ENCODE results near the gene HEBP2.

Gene HEBP2

DNA sequence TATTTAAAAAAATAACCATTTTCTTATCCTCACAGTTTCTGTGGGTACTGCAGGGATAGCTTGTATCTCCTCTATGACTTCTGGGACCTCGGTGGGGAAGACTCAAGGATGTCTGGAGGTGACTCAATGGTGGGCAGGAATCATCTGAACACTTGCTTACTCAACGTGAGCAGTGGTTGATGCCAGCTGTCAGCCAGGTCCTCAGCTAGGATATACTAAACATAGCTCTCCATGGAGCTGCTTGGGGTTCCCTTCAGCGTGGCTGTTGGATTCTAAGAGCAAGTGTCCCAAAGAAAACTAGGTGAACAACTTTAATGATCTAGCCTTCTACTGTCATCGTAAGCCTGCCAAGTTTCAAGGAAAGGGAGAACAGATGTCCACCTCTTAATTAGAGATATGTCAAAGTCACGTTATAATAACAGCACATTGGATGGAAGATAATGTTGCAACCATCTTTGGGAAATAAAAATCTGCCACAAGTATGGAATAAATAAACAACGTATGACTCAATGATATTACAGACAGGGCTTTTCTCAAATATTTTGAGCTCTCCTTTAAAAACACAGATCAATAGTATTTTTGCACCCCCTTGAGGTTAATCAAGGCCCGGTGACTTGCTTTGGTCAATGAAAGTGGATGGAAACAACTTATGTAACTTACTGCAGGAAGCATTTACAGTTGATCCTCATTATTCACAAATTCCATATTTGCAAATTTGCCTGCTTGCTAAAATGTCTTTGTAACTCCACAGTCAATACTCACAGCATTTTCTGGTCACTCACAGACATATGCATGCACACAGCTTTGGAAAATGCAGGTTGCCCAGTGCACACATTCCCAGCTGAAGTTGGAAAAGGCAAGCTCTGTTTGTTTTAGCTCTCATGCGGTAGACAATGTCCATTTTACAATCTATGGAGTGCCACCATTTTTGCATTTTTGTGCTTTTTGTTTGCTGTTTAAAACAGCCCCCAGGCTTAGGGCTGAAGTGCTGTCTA lies 6.6 kb upstream of the HEBP2 start:
- no peak overlapping the region for H2BK120ac ChIP-seq (ENCODE audit: low read depth, low read length)
- H3K4ac ChIP-seq (ENCODE audit: low read length), result no peak overlapping the region
- H3K4me3 ChIP-seq (ENCODE audit: low read length in 2 of 2), result no peak overlapping the region
- no peak overlapping the region for H2BK5ac ChIP-seq (ENCODE audit: low read length)
- no CpG with 5 or more reads among the region's 8 CpGs for WGBS, 2 donors (ENCODE audit: extremely low coverage in 2 of 2, insufficient read length in 2 of 2, insufficient replicate concordance in 1 of 2)
- no peak overlapping the region for H3K27ac ChIP-seq (replicated peaks; ENCODE audit: low read length)
- no peak overlapping the region for H3K4me2 ChIP-seq (ENCODE audit: insufficient read depth, low read length, poor library complexity, severe bottlenecking)
- H4K8ac ChIP-seq (ENCODE audit: low read depth, low read length), result no peak overlapping the region
- H2BK15ac ChIP-seq (ENCODE audit: low read length), result no peak overlapping the region
- no peak overlapping the region for H4K91ac ChIP-seq (ENCODE audit: low read depth, low read length, poor library complexity)
- no peak overlapping the region for H2BK12ac ChIP-seq (ENCODE audit: low read length)
- H3K14ac ChIP-seq (ENCODE audit: low read length), result no peak overlapping the region
- no peak for DNase-seq (ENCODE audit: low spot score)
- H3K23ac ChIP-seq (ENCODE audit: low read depth, low read length, poor library complexity), result no peak overlapping the region
- peaks cover 0 to 4% (median 0%) of the 10 kb centered on the region in 3 experiments for H3K27me3 ChIP-seq (ENCODE audit: control insufficient read depth in 3 of 3, insufficient read depth in 3 of 3, low read depth in 1 of 3, low read length in 3 of 3)
- no peaks in the 10 kb centered on the region for H3K79me1 ChIP-seq (ENCODE audit: low read depth, low read length)
- no peak overlapping the region for H3K18ac ChIP-seq (ENCODE audit: low read length)
- no peaks in the 10 kb centered on the region for H3K4me1 ChIP-seq (ENCODE audit: control insufficient read depth in 2 of 2, insufficient read depth in 1 of 2, low read depth in 1 of 2, low read length in 2 of 2)
- H3K9me3 ChIP-seq (replicated peaks in 1 of 2; ENCODE audit: control insufficient read depth in 2 of 2, insufficient read depth in 1 of 2, low read depth in 1 of 2, low read length in 2 of 2), result no peaks in the 10 kb centered on the region
- H3K9ac ChIP-seq (ENCODE audit: low read depth, low read length, poor library complexity), result no peak overlapping the region
- no peak overlapping the region for H2AFZ ChIP-seq (ENCODE audit: low read length)
- no peak overlapping the region for H2AK5ac ChIP-seq (ENCODE audit: low read depth, low read length)
- H3K36me3 ChIP-seq (replicated peaks in 1 of 2; ENCODE audit: control insufficient read depth in 2 of 2, insufficient read depth in 2 of 2, low read length in 2 of 2), result no peaks in the 10 kb centered on the region

DNA sequence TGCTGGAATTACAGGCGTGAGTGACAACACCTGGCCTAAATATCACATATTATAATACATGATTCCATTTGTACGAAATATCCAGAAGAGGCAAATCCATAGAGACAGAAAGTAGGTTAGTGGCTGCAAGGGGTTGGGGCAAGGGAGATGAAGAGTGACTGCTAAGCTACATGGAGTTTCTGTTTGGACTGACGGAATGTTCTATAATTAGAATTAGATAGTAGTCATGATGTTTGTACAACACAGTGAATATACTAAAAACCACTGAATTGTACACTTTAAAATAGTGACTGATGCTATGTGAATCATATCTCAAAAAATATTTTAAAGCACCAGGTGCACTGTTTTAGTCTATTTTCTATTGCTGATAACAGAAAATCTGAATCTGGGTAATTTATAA lies 3.7 kb upstream of the HEBP2 start:
- H3K4me1 ChIP-seq (ENCODE audit: control insufficient read depth in 2 of 2, insufficient read depth in 1 of 2, low read depth in 1 of 2, low read length in 2 of 2), result peaks cover 2 to 3% of the 10 kb centered on the region in 2 donors
- H3K4me2 ChIP-seq (ENCODE audit: insufficient read depth, low read length, poor library complexity, severe bottlenecking), result no peak overlapping the region
- H4K8ac ChIP-seq (ENCODE audit: low read depth, low read length), result no peak overlapping the region
- H2BK12ac ChIP-seq (ENCODE audit: low read length), result no peak overlapping the region
- no peak overlapping the region for H3K4ac ChIP-seq (ENCODE audit: low read length)
- DNase-seq (ENCODE audit: low spot score), result no peak
- no peak overlapping the region for H2AFZ ChIP-seq (ENCODE audit: low read length)
- no peak overlapping the region for H3K27ac ChIP-seq (replicated peaks; ENCODE audit: low read length)
- H2BK5ac ChIP-seq (ENCODE audit: low read length), result no peak overlapping the region
- no peak overlapping the region for H3K9ac ChIP-seq (ENCODE audit: low read depth, low read length, poor library complexity)
- H3K36me3 ChIP-seq (replicated peaks in 1 of 2; ENCODE audit: control insufficient read depth in 2 of 2, insufficient read depth in 2 of 2, low read length in 2 of 2), result no peaks in the 10 kb centered on the region
- no peak overlapping the region for H3K18ac ChIP-seq (ENCODE audit: low read length)
- H2AK5ac ChIP-seq (ENCODE audit: low read depth, low read length), result no peak overlapping the region
- no peaks in the 10 kb centered on the region for H3K9me3 ChIP-seq (replicated peaks in 1 of 2; ENCODE audit: control insufficient read depth in 2 of 2, insufficient read depth in 1 of 2, low read depth in 1 of 2, low read length in 2 of 2)
- no peak overlapping the region for H3K23ac ChIP-seq (ENCODE audit: low read depth, low read length, poor library complexity)
- no CpG with 5 or more reads among the region's 3 CpGs for WGBS, 2 donors (ENCODE audit: extremely low coverage in 2 of 2, insufficient read length in 2 of 2, insufficient replicate concordance in 1 of 2)
- no peak overlapping the region for H2BK15ac ChIP-seq (ENCODE audit: low read length)
- H3K4me3 ChIP-seq (ENCODE audit: low read length in 2 of 2), result no peak overlapping the region
- H2BK120ac ChIP-seq (ENCODE audit: low read depth, low read length), result no peak overlapping the region
- H4K91ac ChIP-seq (ENCODE audit: low read depth, low read length, poor library complexity), result no peak overlapping the region
- no peak overlapping the region for H3K14ac ChIP-seq (ENCODE audit: low read length)
- H3K79me1 ChIP-seq (ENCODE audit: low read depth, low read length), result no peaks in the 10 kb centered on the region
- peaks cover 0 to 6% (median 0%) of the 10 kb centered on the region in 3 experiments for H3K27me3 ChIP-seq (ENCODE audit: control insufficient read depth in 3 of 3, insufficient read depth in 3 of 3, low read depth in 1 of 3, low read length in 3 of 3)

GRCh38 chr6:138401960-138402837 lies 1.8 kb upstream of the HEBP2 start:
- no peaks in the 10 kb centered on the region for H3K79me1 ChIP-seq (ENCODE audit: low read depth, low read length)
- no CpG with 5 or more reads among the region's 14 CpGs for WGBS, 2 donors (ENCODE audit: extremely low coverage in 2 of 2, insufficient read length in 2 of 2, insufficient replicate concordance in 1 of 2)
- peak overlapping the region; percentile 56 for H3K18ac ChIP-seq (ENCODE audit: low read length)
- H3K27ac ChIP-seq (replicated peaks; ENCODE audit: low read length), result no peak overlapping the region
- H4K8ac ChIP-seq (ENCODE audit: low read depth, low read length), result no peak overlapping the region
- H2AK5ac ChIP-seq (ENCODE audit: low read depth, low read length), result no peak overlapping the region
- H2BK5ac ChIP-seq (ENCODE audit: low read length), result no peak overlapping the region
- peaks cover 2 to 5% of the 10 kb centered on the region in 2 donors for H3K4me1 ChIP-seq (ENCODE audit: control insufficient read depth in 2 of 2, insufficient read depth in 1 of 2, low read depth in 1 of 2, low read length in 2 of 2)
- H2AFZ ChIP-seq (ENCODE audit: low read length), result no peak overlapping the region
- H3K23ac ChIP-seq (ENCODE audit: low read depth, low read length, poor library complexity), result no peak overlapping the region
- H3K36me3 ChIP-seq (replicated peaks in 1 of 2; ENCODE audit: control insufficient read depth in 2 of 2, insufficient read depth in 2 of 2, low read length in 2 of 2), result peaks cover 6 to 16% of the 10 kb centered on the region in 2 donors
- no peak overlapping the region for H3K9ac ChIP-seq (ENCODE audit: low read depth, low read length, poor library complexity)
- no peak overlapping the region for H2BK15ac ChIP-seq (ENCODE audit: low read length)
- no peak for DNase-seq (ENCODE audit: low spot score)
- no peak overlapping the region for H3K14ac ChIP-seq (ENCODE audit: low read length)
- no peaks in the 10 kb centered on the region for H3K9me3 ChIP-seq (replicated peaks in 1 of 2; ENCODE audit: control insufficient read depth in 2 of 2, insufficient read depth in 1 of 2, low read depth in 1 of 2, low read length in 2 of 2)
- no peak overlapping the region for H4K91ac ChIP-seq (ENCODE audit: low read depth, low read length, poor library complexity)
- no peak overlapping the region for H3K4ac ChIP-seq (ENCODE audit: low read length)
- H2BK12ac ChIP-seq (ENCODE audit: low read length), result no peak overlapping the region
- H3K27me3 ChIP-seq (ENCODE audit: control insufficient read depth in 3 of 3, insufficient read depth in 3 of 3, low read depth in 1 of 3, low read length in 3 of 3), result peaks cover 0 to 6% (median 0%) of the 10 kb centered on the region in 3 experiments
- H2BK120ac ChIP-seq (ENCODE audit: low read depth, low read length), result no peak overlapping the region
- no peak overlapping the region for H3K4me3 ChIP-seq (ENCODE audit: low read length in 2 of 2)
- H3K4me2 ChIP-seq (ENCODE audit: insufficient read depth, low read length, poor library complexity, severe bottlenecking), result no peak overlapping the region

DNA sequence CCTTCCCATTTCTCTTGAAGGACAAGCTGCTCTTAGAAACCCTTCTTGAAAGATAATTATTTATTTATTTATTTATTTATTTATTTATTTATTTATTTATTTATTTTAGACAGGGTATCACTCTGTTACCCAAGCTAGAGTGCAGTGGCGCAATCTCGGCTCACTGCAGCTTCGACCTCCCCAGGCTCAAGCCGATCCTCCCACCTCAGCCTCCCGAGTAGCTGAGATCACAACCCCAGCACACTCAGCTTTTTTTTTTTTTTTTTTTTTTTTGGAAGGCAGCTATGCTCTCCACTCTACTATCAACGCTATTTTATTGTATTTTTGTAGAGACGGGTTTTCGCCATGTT lies 1.2 kb upstream of the HEBP2 start:
- Histone ChIP-seq H3K9ac (ENCODE audit: low read depth, low read length, poor library complexity) (no peak overlapping the region), H4K8ac (ENCODE audit: low read depth, low read length) (no peak overlapping the region), H2BK15ac (ENCODE audit: low read length) (no peak overlapping the region), H3K27ac (replicated peaks; ENCODE audit: low read length) (no peak overlapping the region), H3K4me3 (ENCODE audit: low read length in 2 of 2) (no peak overlapping the region), H4K91ac (ENCODE audit: low read depth, low read length, poor library complexity) (no peak overlapping the region), H3K36me3 (replicated peaks in 1 of 2; ENCODE audit: control insufficient read depth in 2 of 2, insufficient read depth in 2 of 2, low read length in 2 of 2) (peaks cover 10 to 22% of the 10 kb centered on the region in 2 donors), H3K14ac (ENCODE audit: low read length) (no peak overlapping the region), H3K18ac (ENCODE audit: low read length) (no peak overlapping the region), H2AFZ (ENCODE audit: low read length) (peak overlapping the region; percentile 99), H2BK12ac (ENCODE audit: low read length) (no peak overlapping the region), H3K9me3 (replicated peaks in 1 of 2; ENCODE audit: control insufficient read depth in 2 of 2, insufficient read depth in 1 of 2, low read depth in 1 of 2, low read length in 2 of 2) (no peaks in the 10 kb centered on the region), H2BK5ac (ENCODE audit: low read length) (no peak overlapping the region), H2AK5ac (ENCODE audit: low read depth, low read length) (no peak overlapping the region), H3K27me3 (ENCODE audit: control insufficient read depth in 3 of 3, insufficient read depth in 3 of 3, low read depth in 1 of 3, low read length in 3 of 3) (peaks cover 0 to 6% (median 0%) of the 10 kb centered on the region in 3 experiments), H3K4me1 (ENCODE audit: control insufficient read depth in 2 of 2, insufficient read depth in 1 of 2, low read depth in 1 of 2, low read length in 2 of 2) (peaks cover 2 to 5% of the 10 kb centered on the region in 2 donors), H3K4me2 (ENCODE audit: insufficient read depth, low read length, poor library complexity, severe bottlenecking) (peak overlapping the region; percentile 90), H2BK120ac (ENCODE audit: low read depth, low read length) (no peak overlapping the region), H3K4ac (ENCODE audit: low read length) (no peak overlapping the region), H3K79me1 (ENCODE audit: low read depth, low read length) (no peaks in the 10 kb centered on the region), H3K23ac (ENCODE audit: low read depth, low read length, poor library complexity) (no peak overlapping the region)
- WGBS, 2 donors (ENCODE audit: extremely low coverage in 2 of 2, insufficient read length in 2 of 2, insufficient replicate concordance in 1 of 2), result no CpG with 5 or more reads among the region's 8 CpGs
- no peak for DNase-seq (ENCODE audit: low spot score)
